Endothelial cell of umbilical vein (primary cell): ENCODE results near the gene INPP4B. TPM values are rescaled to one million over a fixed set of nuclear protein-coding genes. Genes with fewer than 3 reads are reported as not detected.

Experiments used
- BruUV-seq: library from RNA; stranded (reverse); fragments of 400-500 nt; replicated peaks from 2 replicates; lab custom pipeline; 2021; lab: Mats Ljungman, UMichigan
- CTCF ChIA-PET: fragments of 300-600, 350-600 bp; sonication (Branson Sonifier 250); formaldehyde crosslinking; loops from one replicate; lab custom pipeline; 2021; ENCODE audit warnings: antibody characterized with exemption, inconsistent platforms; lab: Charles Lee
- POLR2A ChIA-PET: fragments of 300-600, 350-600 bp; sonication (Branson Sonifier 250); formaldehyde crosslinking; loops from one replicate; lab custom pipeline; 2021; ENCODE audit warnings: antibody characterized with exemption, inconsistent platforms; lab: Charles Lee
- DNase-seq: peaks from one replicate; pipeline ENCODE4 v3.0.0-alpha.2; 2011; ENCODE audit warnings: low read depth, low spot score
- FAIRE-seq: peaks from 2 replicates; lab custom pipeline; 2011; peaks lifted over from hg19 to GRCh38; lab: Jason Lieb, UNC
- H2AFZ ChIP-seq: 2 replicates; pipeline ENCODE4 v1.6.0; 2012; ENCODE audit warnings: low read depth, low read length, control low read depth, inconsistent platforms
- H3K27ac ChIP-seq: 2 replicates; pipeline ENCODE4 v1.5.1; 2011; ENCODE audit warnings: low read depth, mild to moderate bottlenecking, control low read depth, low read length, moderate library complexity; ENCODE audit not compliant: insufficient read depth
- H3K27me3 ChIP-seq, 2 experiments: 2 replicates each; pipeline versions ENCODE4 v1.6.0 to v1.6.1; 2011; ENCODE audit warnings: low read length in 2 of 2, mixed read lengths in 1 of 2; ENCODE audit not compliant: control insufficient read depth in 2 of 2, insufficient read depth in 2 of 2
- H3K36me3 ChIP-seq, 2 experiments: 2 replicates in 1 of 2; 3 replicates in 1 of 2; pipeline ENCODE4 v1.5.1; 2011; ENCODE audit warnings: low read length in 2 of 2, mild to moderate bottlenecking in 1 of 2, moderate library complexity in 1 of 2; ENCODE audit not compliant: control insufficient read depth in 2 of 2, insufficient read depth in 2 of 2; ENCODE audit errors: extremely low read depth in 1 of 2
- H3K4me1 ChIP-seq: 3 replicates; pipeline ENCODE4 v1.5.1; 2011; ENCODE audit warnings: mild to moderate bottlenecking, low read length; ENCODE audit not compliant: control insufficient read depth, insufficient read depth; ENCODE audit errors: extremely low read depth
- H3K4me2 ChIP-seq: 2 replicates; pipeline ENCODE4 v1.6.1; 2011; ENCODE audit warnings: low read length, control low read depth, mixed read lengths; ENCODE audit not compliant: insufficient read depth
- H3K4me3 ChIP-seq, 3 experiments: fragments of 200-600 bp in 1 of 3; sonication (generic), shearing (Covaris generic) in 1 of 3; replicated peaks in 1 of 3; 2 replicates each; pipeline ENCODE4 v1.5.1; 2011 to 2016; ENCODE audit warnings: control low read depth in 3 of 3, low read length in 3 of 3, mild to moderate bottlenecking in 2 of 3, inconsistent platforms in 1 of 3, low read depth in 1 of 3, moderate library complexity in 1 of 3; ENCODE audit not compliant: insufficient read depth in 1 of 3
- H3K79me2 ChIP-seq: 2 replicates; pipeline ENCODE4 v1.6.0; 2012; ENCODE audit warnings: low read length, inconsistent platforms; ENCODE audit not compliant: control insufficient read depth, insufficient read depth
- H3K9ac ChIP-seq: replicated peaks from 2 replicates; pipeline ENCODE3; 2011; ENCODE audit warnings: low read length, control low read depth; ENCODE audit not compliant: insufficient read depth; ENCODE audit errors: extremely low read depth
- H3K9me1 ChIP-seq: replicated peaks from 3 replicates; pipeline ENCODE4 v1.6.0; 2011; ENCODE audit warnings: mild to moderate bottlenecking, low read length; ENCODE audit not compliant: control insufficient read depth, insufficient read depth; ENCODE audit errors: extremely low read depth
- H3K9me3 ChIP-seq: replicated peaks from 2 replicates; pipeline ENCODE4 v1.5.1; 2012; ENCODE audit warnings: low read length, inconsistent platforms; ENCODE audit not compliant: control insufficient read depth, insufficient read depth
- H4K20me1 ChIP-seq: replicated peaks from 2 replicates; pipeline ENCODE3; 2011; ENCODE audit warnings: mild to moderate bottlenecking, low read length; ENCODE audit not compliant: control insufficient read depth, insufficient read depth; ENCODE audit errors: extremely low read depth
- EZH2 ChIP-seq: IDR thresholded peaks from 2 replicates; pipeline ENCODE4 v1.6.1; 2012; ENCODE audit warnings: borderline replicate concordance, low read depth, mild to moderate bottlenecking, moderate library complexity, low read length, inconsistent platforms; ENCODE audit not compliant: severe bottlenecking
- FOS ChIP-seq: IDR thresholded peaks from 2 replicates; pipeline ENCODE4 v1.6.1; 2011; ENCODE audit warnings: mild to moderate bottlenecking, low read length, moderate library complexity, borderline replicate concordance; ENCODE audit not compliant: insufficient read depth
- GATA2 ChIP-seq: IDR thresholded peaks from 2 replicates; pipeline ENCODE4 v1.7.0; 2011; ENCODE audit warnings: low read depth, mild to moderate bottlenecking, moderate library complexity, mixed read lengths, low read length; ENCODE audit not compliant: insufficient read length, insufficient read depth
- JUN ChIP-seq: IDR thresholded peaks from 2 replicates; pipeline ENCODE4 v1.6.1; 2011; ENCODE audit warnings: borderline replicate concordance, low read depth; ENCODE audit not compliant: insufficient read length, insufficient read depth
- MAX ChIP-seq: IDR thresholded peaks from 2 replicates; pipeline ENCODE4 v1.6.1; 2011; ENCODE audit not compliant: insufficient read depth, insufficient read length
- MYC ChIP-seq: IDR thresholded peaks from one replicate; pipeline ENCODE4 v1.6.1; 2011; ENCODE audit warnings: mild to moderate bottlenecking, low read depth, low read length
- POLR2A ChIP-seq: IDR thresholded peaks from 2 replicates; pipeline ENCODE4 v1.6.1; 2012; ENCODE audit warnings: low read depth, mild to moderate bottlenecking, control low read depth, low read length
- POLR2AphosphoS5 ChIP-seq: IDR thresholded peaks from 2 replicates; pipeline ENCODE4 v1.6.1; 2012; ENCODE audit warnings: low read depth, mild to moderate bottlenecking, control low read depth, low read length, moderate library complexity; ENCODE audit not compliant: insufficient read depth
- dilution Hi-C: fragments of 300-500 bp; cut with MboI; formaldehyde crosslinking; loops from one replicate; pipeline ENCODE4 v1.15.0; 2019; ENCODE audit warnings: low sequenced_read_pairs; ENCODE audit not compliant: extremely low pct_ligation_motif_present
- intact Hi-C: fragments of 100-400 bp; cut with micrococcal nuclease; formaldehyde crosslinking; loops from one replicate; pipeline ENCODE4 v1.10.0; 2022
- polyA plus RNA-seq, 4 experiments: library from polyadenylated mRNA; depleted of rRNA in 3 of 4; stranded (reverse) in 3 of 4; unstranded in 1 of 4; fragments of >200 nt; gene quantifications; 2 replicates each; pipeline versions ENCODE4 v1.2.1 to v1.2.3, GENCODE V29; 2011 to 2012; ENCODE audit warnings: missing spikeins in 1 of 4
- total RNA-seq: library from RNA; stranded (reverse); gene quantifications from 2 replicates; pipeline ENCODE4 v1.2.3, GENCODE V29; 2021
- TF ChIP-seq, protein P1 (sequence below), 2 donors: IDR thresholded peaks; 1 replicate in 1 of 2; 2 replicates in 1 of 2; pipeline ENCODE4 v1.5.1; 2011; ENCODE audit warnings: low read length in 2 of 2, mild to moderate bottlenecking in 2 of 2, moderate library complexity in 2 of 2, control low read depth in 1 of 2, inconsistent platforms in 1 of 2, low read depth in 1 of 2; ENCODE audit not compliant: insufficient read depth in 1 of 2; ENCODE audit errors: extremely low read depth in 1 of 2

Gene INPP4B
- total and polyA plus RNA-seq, 2 donors (not counting 3 experiments of a cell fraction or from before 2014, with no cell fraction given), result 0.41 to 3.1 TPM

DNA sequence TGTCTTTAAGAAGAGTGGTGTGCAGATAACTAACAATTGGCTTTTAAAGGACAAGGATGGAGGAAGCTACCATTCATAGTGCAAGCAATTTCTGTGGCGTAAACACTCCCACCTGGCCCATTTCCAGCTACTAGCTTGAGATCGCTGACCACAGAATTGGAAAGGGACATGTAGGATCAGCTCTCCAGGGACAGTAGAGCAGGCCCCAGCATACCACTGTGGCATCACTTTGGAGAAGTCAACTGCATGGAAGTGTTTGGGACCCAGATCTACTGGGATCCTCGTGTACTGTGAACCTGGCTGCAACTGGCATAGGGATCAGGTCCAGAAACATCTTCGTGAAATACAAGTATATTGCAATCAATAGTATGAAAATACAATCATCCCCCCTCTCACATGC, 515.0 kb downstream of the INPP4B start:
- CTCF ChIA-PET, result interaction anchor here (1.1 to 1.5 kb wide), 3 partner anchors 15 to 205 kb away, joined by 3 read pairs; no protein-coding TSS in a partner anchor

GRCh38 chr4:142330311-142330710, 515.8 kb downstream of the INPP4B start:
- POLR2A ChIA-PET, result no interaction called here

More for the DNA sequence above, 515.0 kb downstream of the INPP4B start:
- no peak for TF ChIP-seq JUN
- TF ChIP-seq FOS, result no peak
- TF ChIP-seq POLR2AphosphoS5, result no peak
- POLR2A ChIA-PET, result no interaction called here
- H3K36me3 ChIP-seq, result no peaks in the 10 kb centered on the region
- H2AFZ ChIP-seq, result no peak overlapping the region
- dilution Hi-C loops, result no loop called here
- no peaks in the 10 kb centered on the region for H4K20me1 ChIP-seq
- H3K79me2 ChIP-seq, result no peaks in the 10 kb centered on the region
- no peaks in the 10 kb centered on the region for H3K9me1 ChIP-seq
- H3K27ac ChIP-seq, result no peak overlapping the region
- no peaks in the 10 kb centered on the region for H3K27me3 ChIP-seq
- no peak for FAIRE-seq
- no peaks in the 10 kb centered on the region for H3K4me1 ChIP-seq
- DNase-seq, result no peak
- no peak overlapping the region for H3K9ac ChIP-seq
- intact Hi-C loops, result no loop called here
- H3K9me3 ChIP-seq, result no peaks in the 10 kb centered on the region
- H3K4me2 ChIP-seq, result no peak overlapping the region
- H3K4me3 ChIP-seq, result no peak overlapping the region
- BruUV-seq, result no TSS peak

More at GRCh38 chr4:142330311-142330710, 515.8 kb downstream of the INPP4B start:
- H3K4me3 ChIP-seq, result no peak overlapping the region
- H2AFZ ChIP-seq, result no peak overlapping the region
- TF ChIP-seq POLR2AphosphoS5, result no peak
- TF ChIP-seq JUN, result no peak
- TF ChIP-seq EZH2, result no peak
- TF ChIP-seq, protein P1, sequence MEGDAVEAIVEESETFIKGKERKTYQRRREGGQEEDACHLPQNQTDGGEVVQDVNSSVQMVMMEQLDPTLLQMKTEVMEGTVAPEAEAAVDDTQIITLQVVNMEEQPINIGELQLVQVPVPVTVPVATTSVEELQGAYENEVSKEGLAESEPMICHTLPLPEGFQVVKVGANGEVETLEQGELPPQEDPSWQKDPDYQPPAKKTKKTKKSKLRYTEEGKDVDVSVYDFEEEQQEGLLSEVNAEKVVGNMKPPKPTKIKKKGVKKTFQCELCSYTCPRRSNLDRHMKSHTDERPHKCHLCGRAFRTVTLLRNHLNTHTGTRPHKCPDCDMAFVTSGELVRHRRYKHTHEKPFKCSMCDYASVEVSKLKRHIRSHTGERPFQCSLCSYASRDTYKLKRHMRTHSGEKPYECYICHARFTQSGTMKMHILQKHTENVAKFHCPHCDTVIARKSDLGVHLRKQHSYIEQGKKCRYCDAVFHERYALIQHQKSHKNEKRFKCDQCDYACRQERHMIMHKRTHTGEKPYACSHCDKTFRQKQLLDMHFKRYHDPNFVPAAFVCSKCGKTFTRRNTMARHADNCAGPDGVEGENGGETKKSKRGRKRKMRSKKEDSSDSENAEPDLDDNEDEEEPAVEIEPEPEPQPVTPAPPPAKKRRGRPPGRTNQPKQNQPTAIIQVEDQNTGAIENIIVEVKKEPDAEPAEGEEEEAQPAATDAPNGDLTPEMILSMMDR (IDR thresholded peaks at IDR 0.05; ENCODE audit: extremely low read depth in 1 of 2, insufficient read depth in 1 of 2, low read depth in 1 of 2, low read length in 2 of 2), result no peak
- no peak for TF ChIP-seq MYC
- no peak for TF ChIP-seq MAX
- no peak for TF ChIP-seq FOS
- TF ChIP-seq GATA2, result no peak
- TF ChIP-seq POLR2A, result no peak
- DNase-seq, result no peak
- H3K9me3 ChIP-seq, result no peaks in the 10 kb centered on the region
- no peaks in the 10 kb centered on the region for H3K36me3 ChIP-seq
- BruUV-seq, result no TSS peak
- H3K4me1 ChIP-seq, result no peaks in the 10 kb centered on the region
- no peaks in the 10 kb centered on the region for H3K27me3 ChIP-seq
- H4K20me1 ChIP-seq, result no peaks in the 10 kb centered on the region
- H3K9me1 ChIP-seq, result no peaks in the 10 kb centered on the region
- CTCF ChIA-PET, result no interaction called here
- no peak overlapping the region for H3K9ac ChIP-seq
- dilution Hi-C loops (no loop called here), intact Hi-C loops (no loop called here)
- FAIRE-seq, result no peak
- no peak overlapping the region for H3K27ac ChIP-seq
- H3K79me2 ChIP-seq, result no peaks in the 10 kb centered on the region
- H3K4me2 ChIP-seq, result no peak overlapping the region
